K562 (cell line): ENCODE results near the gene DDAH2. TPM values are rescaled to one million over a fixed set of nuclear protein-coding genes. Genes with fewer than 3 reads are reported as not detected.
A peak's percentile ranks its signal among the peaks of the same experiment; 100 is the strongest.

Experiments
- CBX3 ChIP-seq, 2 experiments: IDR thresholded peaks; 1 replicate in 1 of 2; 2 replicates in 1 of 2; pipeline ENCODE4 v1.6.1; 2012; ENCODE audit warnings: inconsistent platforms in 2 of 2, low read length in 2 of 2, borderline replicate concordance in 1 of 2, control low read depth in 1 of 2
- ESRRA ChIP-seq: fragments of 450-650 bp; IDR thresholded peaks from 2 replicates; pipeline ENCODE4 v1.6.1; 2014; ENCODE audit warnings: low read depth, mild to moderate bottlenecking, moderate library complexity, borderline replicate concordance
- ETV1 ChIP-seq: fragments of 450-650 bp; conservative IDR thresholded peaks from 2 replicates; pipeline ENCODE4 v1.6.1; 2016; ENCODE audit warnings: missing genetic modification characterization, control low read depth, low read depth, missing compliant biosample characterization
- KLF16 ChIP-seq: IDR thresholded peaks from 2 replicates; pipeline ENCODE4 v1.6.1; 2016; ENCODE audit warnings: antibody characterized with exemption
- MEIS2 ChIP-seq: fragments of 450-650 bp; IDR thresholded peaks from 2 replicates; pipeline ENCODE4 v1.6.1; 2014; ENCODE audit warnings: mild to moderate bottlenecking; ENCODE audit not compliant: partially characterized antibody
- NFATC3 ChIP-seq: fragments of 450-650 bp; IDR thresholded peaks from 2 replicates; pipeline ENCODE4 v1.6.1; 2017; ENCODE audit warnings: mild to moderate bottlenecking
- NFE2 ChIP-seq: IDR thresholded peaks from 2 replicates; pipeline ENCODE4 v1.6.1; 2014; ENCODE audit warnings: antibody characterized with exemption, low read depth
- NR2C1 ChIP-seq, 2 experiments: fragments of 450-650 bp; IDR thresholded peaks; 2 replicates each; pipeline ENCODE4 v1.6.1; 2017; ENCODE audit warnings: mild to moderate bottlenecking in 2 of 2, antibody characterized with exemption in 1 of 2, inconsistent platforms in 1 of 2, missing compliant biosample characterization in 1 of 2, missing genetic modification characterization in 1 of 2
- PTTG1 ChIP-seq: fragments of 450-650 bp; IDR thresholded peaks from 2 replicates; pipeline ENCODE4 v1.6.1; 2016; ENCODE audit warnings: low read depth, mild to moderate bottlenecking, missing genetic modification characterization, missing compliant biosample characterization
- RB1 ChIP-seq: fragments of 450-650 bp; IDR thresholded peaks from 2 replicates; pipeline ENCODE4 v1.6.1; 2017; ENCODE audit warnings: low read depth, mild to moderate bottlenecking
- SMAD1 ChIP-seq: fragments of 150-350 bp; IDR thresholded peaks from 2 replicates; pipeline ENCODE4 v1.6.1; 2014; ENCODE audit warnings: low read length, low read depth; ENCODE audit not compliant: partially characterized antibody
- SRF ChIP-seq, 2 experiments: fragments of 250-450, 450-650 bp in 1 of 2; sonication (Bioruptor Pico) in 1 of 2; sonication (generic) in 1 of 2; formaldehyde crosslinking; IDR thresholded peaks; 2 replicates each; pipeline versions ENCODE4 v1.5.0 to v1.5.1; 2020 to 2022; ENCODE audit warnings: mild to moderate bottlenecking in 1 of 2, missing genetic modification reagents in 1 of 2
- STAT5B ChIP-seq: fragments of 250-450 bp; sonication (Bioruptor Pico); IDR thresholded peaks from 2 replicates; pipeline ENCODE4 v1.8.0; 2021; ENCODE audit warnings: mild to moderate bottlenecking, inconsistent platforms
- TEAD4 ChIP-seq, 2 experiments: sonication (generic) in 1 of 2; formaldehyde crosslinking in 1 of 2; IDR thresholded peaks; 2 replicates each; pipeline versions ENCODE4 v1.6.1 to v1.8.0; 2012 to 2022; ENCODE audit warnings: borderline replicate concordance in 1 of 2, inconsistent platforms in 1 of 2, low read length in 1 of 2, mild to moderate bottlenecking in 1 of 2, missing genetic modification reagents in 1 of 2
- ZNF431 ChIP-seq: sonication (generic); formaldehyde crosslinking; IDR thresholded peaks from 2 replicates; pipeline ENCODE4 v1.8.0; 2022; ENCODE audit warnings: mild to moderate bottlenecking, missing genetic modification reagents
- polyA plus RNA-seq, 8 experiments: library from polyadenylated mRNA; depleted of rRNA in 4 of 8; stranded (reverse) in 5 of 8; unstranded in 3 of 8; fragments of >200 nt; fragmentation: Nextera tagmentation in 2 of 8; fragmentation: Illumina TruSeq in 1 of 8; extraction: Ambion mirVana in 2 of 8; extraction: Trizol in 1 of 8; gene quantifications; 2 replicates each; pipeline versions ENCODE4 v1.2.1 to v1.2.3, GENCODE V29; 2011 to 2014; ENCODE audit warnings: inconsistent platforms in 1 of 8, missing spikeins in 1 of 8
- total RNA-seq, 7 experiments: library from RNA; depleted of rRNA in 6 of 7; stranded (reverse); fragments of >200 nt in 6 of 7; fragmentation: Illumina TruSeq in 2 of 7; extraction: Trizol in 2 of 7; gene quantifications; 2 replicates each; pipeline versions ENCODE4 v1.2.1 to v1.2.3, GENCODE V29; 2011 to 2021; ENCODE audit warnings: low replicate concordance in 1 of 7
- TF ChIP-seq, protein P1 (sequence below), 2 experiments: fragments of 450-650 bp; IDR thresholded peaks; 2 replicates each; pipeline ENCODE4 v1.6.1; 2016; ENCODE audit warnings: mild to moderate bottlenecking in 2 of 2, borderline replicate concordance in 1 of 2, low read depth in 1 of 2, moderate library complexity in 1 of 2
- TF ChIP-seq, protein P2 (sequence below): fragments of 250-450 bp; sonication (Bioruptor Pico); IDR thresholded peaks from 2 replicates; pipeline ENCODE4 v1.6.1; 2021; ENCODE audit warnings: mild to moderate bottlenecking

Gene DDAH2
- total and polyA plus RNA-seq, 9 of the 15 experiments (the other 6 are each of a cell fraction or from before 2014, with no cell fraction given) = 1.8 to 45.4 (median 21.4) TPM

DNA sequence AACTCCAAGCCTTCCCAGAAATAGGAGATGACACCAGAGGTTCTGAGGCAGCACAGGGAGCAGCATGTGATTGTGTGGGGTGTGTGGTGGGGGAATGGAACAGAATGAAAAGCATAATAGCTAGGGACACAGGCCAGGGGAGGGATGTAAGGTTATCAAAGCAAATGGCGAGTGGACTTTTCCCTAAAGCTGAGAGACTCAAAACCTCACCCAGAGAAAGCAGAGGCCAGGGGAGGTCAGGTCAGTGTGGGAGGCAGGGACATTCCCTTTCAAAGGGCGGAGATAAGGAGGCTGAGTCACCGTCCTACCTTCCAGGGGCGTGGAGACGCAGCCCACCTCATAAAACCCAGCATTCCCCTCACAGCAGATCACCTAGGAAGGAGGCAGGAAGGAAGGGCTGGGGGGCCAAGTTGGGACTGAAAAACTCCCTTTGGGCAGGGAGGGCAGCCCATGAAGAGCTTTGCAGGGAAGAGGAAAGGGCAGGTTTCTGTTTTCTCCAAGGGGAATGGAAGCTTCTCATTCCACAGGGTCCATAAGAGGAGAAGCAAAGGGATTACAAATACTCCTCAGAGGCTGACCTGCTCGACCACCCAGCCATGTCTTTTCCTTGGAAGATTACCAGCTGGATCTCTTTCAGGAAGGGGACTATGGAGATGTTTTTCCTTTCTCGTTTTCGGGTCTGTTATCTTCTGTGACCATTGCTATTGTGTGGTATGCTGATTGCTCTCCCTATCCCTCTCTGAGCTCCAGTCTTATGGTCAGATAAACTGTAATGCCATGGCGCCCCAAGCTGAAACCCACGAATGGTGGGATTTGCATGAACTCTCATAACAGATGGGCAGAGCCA lies 38.6 kb downstream of the DDAH2 start (continued):
- TF ChIP-seq, protein P1, sequence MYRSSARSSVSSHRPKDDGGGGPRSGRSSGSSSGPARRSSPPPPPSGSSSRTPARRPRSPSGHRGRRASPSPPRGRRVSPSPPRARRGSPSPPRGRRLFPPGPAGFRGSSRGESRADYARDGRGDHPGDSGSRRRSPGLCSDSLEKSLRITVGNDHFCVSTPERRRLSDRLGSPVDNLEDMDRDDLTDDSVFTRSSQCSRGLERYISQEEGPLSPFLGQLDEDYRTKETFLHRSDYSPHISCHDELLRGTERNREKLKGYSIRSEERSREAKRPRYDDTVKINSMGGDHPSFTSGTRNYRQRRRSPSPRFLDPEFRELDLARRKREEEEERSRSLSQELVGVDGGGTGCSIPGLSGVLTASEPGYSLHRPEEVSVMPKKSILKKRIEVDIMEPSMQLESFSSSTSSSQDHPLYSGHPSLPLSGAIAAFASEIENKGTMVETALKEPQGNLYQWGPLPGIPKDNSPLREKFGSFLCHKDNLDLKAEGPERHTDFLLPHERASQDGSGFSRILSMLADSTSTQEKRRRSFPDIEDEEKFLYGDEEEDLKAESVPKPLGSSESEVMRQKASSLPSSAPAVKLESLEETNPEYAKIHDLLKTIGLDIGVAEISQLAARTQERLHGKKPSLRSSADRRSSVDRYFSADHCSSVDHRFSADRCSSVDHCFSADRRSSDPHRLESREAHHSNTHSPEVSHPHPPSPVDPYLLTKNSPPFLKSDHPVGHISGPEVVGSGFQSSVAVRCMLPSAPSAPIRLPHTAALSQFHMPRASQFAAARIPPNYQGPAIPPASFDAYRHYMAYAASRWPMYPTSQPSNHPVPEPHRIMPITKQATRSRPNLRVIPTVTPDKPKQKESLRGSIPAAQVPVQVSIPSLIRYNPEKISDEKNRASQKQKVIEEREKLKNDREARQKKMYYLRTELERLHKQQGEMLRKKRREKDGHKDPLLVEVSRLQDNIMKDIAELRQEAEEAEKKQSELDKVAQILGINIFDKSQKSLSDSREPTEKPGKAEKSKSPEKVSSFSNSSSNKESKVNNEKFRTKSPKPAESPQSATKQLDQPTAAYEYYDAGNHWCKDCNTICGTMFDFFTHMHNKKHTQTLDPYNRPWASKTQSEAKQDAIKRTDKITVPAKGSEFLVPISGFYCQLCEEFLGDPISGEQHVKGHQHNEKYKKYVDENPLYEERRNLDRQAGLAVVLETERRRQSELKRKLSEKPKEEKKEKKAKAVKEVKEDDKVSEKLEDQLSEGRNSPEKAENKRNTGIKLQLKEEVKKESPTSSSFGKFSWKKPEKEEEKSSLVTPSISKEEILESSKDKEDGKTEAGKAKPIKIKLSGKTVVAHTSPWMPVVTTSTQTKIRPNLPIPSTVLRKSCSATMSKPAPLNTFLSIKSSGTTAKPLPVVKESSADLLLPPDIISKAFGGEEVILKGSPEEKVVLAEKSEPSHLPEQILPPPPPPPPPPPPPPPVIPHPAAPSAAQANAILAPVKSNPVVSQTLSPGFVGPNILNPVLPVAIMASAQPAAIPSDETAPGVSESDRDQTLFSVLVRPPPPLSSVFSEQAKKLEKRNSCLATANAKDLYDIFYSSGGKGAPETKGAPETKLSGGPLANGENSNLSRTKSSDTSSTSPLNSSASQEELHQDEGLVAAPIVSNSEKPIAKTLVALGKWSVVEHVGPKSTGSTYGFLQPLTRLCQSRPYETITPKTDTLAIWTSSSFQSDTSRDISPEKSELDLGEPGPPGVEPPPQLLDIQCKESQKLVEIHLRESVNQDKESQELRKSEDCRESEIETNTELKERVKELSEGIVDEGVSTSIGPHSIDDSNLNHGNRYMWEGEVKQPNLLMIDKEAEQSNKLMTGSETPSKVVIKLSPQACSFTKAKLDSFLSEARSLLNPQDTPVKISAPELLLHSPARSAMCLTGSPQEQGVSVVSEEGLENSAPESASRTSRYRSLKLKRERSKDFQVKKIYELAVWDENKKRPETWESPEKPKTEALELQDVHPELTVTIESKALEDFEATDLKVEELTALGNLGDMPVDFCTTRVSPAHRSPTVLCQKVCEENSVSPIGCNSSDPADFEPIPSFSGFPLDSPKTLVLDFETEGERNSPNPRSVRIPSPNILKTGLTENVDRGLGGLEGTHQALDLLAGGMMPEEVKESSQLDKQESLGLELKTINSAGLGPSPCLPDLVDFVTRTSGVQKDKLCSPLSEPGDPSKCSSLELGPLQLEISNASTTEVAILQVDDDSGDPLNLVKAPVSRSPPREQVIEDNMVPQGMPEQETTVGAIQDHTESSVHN (IDR thresholded peaks at IDR 0.05; ENCODE audit: borderline replicate concordance in 1 of 2, low read depth in 1 of 2) = peak in 1 of 2 experiments; percentile 31; a peak in 1 of 4 replicates
- TF ChIP-seq STAT5B (CRISPR knock-in tag) (no peak), PTTG1 (tag) (no peak), ETV1 (tag) (peak; percentile 53), NFE2 (peak; percentile 97), RB1 (peak; percentile 82; the same call in 1 of the 2 replicates), NFATC3 (peak; percentile 38; the same call in 1 of the 2 replicates), KLF16 (peak; percentile 85), MEIS2 (peak; percentile 3), SRF (CRISPR knock-in tag; IDR thresholded peaks at IDR 0.05) (peak in 1 of 2 experiments; percentile 87; a peak in 1 of 4 replicates), TEAD4 (IDR thresholded peaks at IDR 0.05; ENCODE audit: low read length) (peak; percentile 84), TEAD4 (CRISPR knock-in tag; IDR thresholded peaks at IDR 0.05; ENCODE audit: borderline replicate concordance) (no peak), ESRRA (peak; percentile 88), CBX3 (IDR thresholded peaks at IDR 0.05; ENCODE audit: borderline replicate concordance in 1 of 2, low read length in 2 of 2) (0 out of 3 replicates have a peak, but pooled peaks of 1 of the 2 experiments have one; percentile 21), ZNF431 (CRISPR knock-in tag) (peak; percentile 14), SMAD1 (no peak), NR2C1 (IDR thresholded peaks at IDR 0.05) (peak; percentile 63; the same call in 1 of the 2 replicates), NR2C1 (tag; IDR thresholded peaks at IDR 0.05) (peak; percentile 67)
- TF ChIP-seq, protein P2, sequence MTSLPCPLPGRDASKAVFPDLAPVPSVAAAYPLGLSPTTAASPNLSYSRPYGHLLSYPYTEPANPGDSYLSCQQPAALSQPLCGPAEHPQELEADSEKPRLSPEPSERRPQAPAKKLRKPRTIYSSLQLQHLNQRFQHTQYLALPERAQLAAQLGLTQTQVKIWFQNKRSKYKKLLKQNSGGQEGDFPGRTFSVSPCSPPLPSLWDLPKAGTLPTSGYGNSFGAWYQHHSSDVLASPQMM (CRISPR knock-in tag) = no peak
